ENCODE measurements around the gene SUPT20H.
"Not testable (repeated sequence)": the region's sequence is repeated elsewhere in the genome, so short reads cannot be mapped to it uniquely, and the experiment has no call there.

Gene SUPT20H

GRCh38 chr13:37069597-37070103 lies 10.2 kb upstream of the SUPT20H start:
- DNase-seq (ENCODE audit: low spot score) = no peak

GRCh38 chr13:37068962-37069361 lies 9.5 kb upstream of the SUPT20H start:
- DNase-seq (ENCODE audit: low spot score) = no peak

GRCh38 chr13:37067874-37068273 lies 8.4 kb upstream of the SUPT20H start:
- DNase-seq (ENCODE audit: low spot score) = no peak

GRCh38 chr13:37065890-37066526 lies 6.5 kb upstream of the SUPT20H start:
- no peak for DNase-seq (ENCODE audit: low spot score)

- DNase-seq (ENCODE audit: low spot score) = no peak
These were observed 332 bp upstream of the SUPT20H start for GRCh38 chr13:37059848-37060192.

GRCh38 chr13:37056228-37056627 lies 3.3 kb downstream of the SUPT20H start:
- not testable (repeated sequence) for DNase-seq (ENCODE audit: low spot score)

- DNase-seq (ENCODE audit: low spot score) = not testable (repeated sequence)
These were observed 6.4 kb downstream of the SUPT20H start for GRCh38 chr13:37053111-37053510.

- DNase-seq (ENCODE audit: low spot score) = no peak
These were observed 9.7 kb downstream of the SUPT20H start for GRCh38 chr13:37049810-37050209.

GRCh38 chr13:37047846-37048245 lies 11.6 kb downstream of the SUPT20H start:
- DNase-seq (ENCODE audit: low spot score) = no peak

GRCh38 chr13:37047032-37047431 lies 12.5 kb downstream of the SUPT20H start:
- no peak for DNase-seq (ENCODE audit: low spot score)

GRCh38 chr13:37046062-37046461 lies 13.4 kb downstream of the SUPT20H start:
- DNase-seq (ENCODE audit: low spot score) = no peak

- no peak for DNase-seq (ENCODE audit: low spot score)
These were observed 18.7 kb downstream of the SUPT20H start for GRCh38 chr13:37040789-37041188.

- no peak for DNase-seq (ENCODE audit: low spot score)
These were observed 19.6 kb downstream of the SUPT20H start for GRCh38 chr13:37039896-37040295.

GRCh38 chr13:37037241-37037640 lies 22.2 kb downstream of the SUPT20H start:
- DNase-seq (ENCODE audit: low spot score) = no peak

- no peak for DNase-seq (ENCODE audit: low spot score)
These were observed 29.9 kb downstream of the SUPT20H start for GRCh38 chr13:37029617-37030016.

- no peak for DNase-seq (ENCODE audit: low spot score)
These were observed 31.8 kb downstream of the SUPT20H start for GRCh38 chr13:37027639-37028038.

GRCh38 chr13:37026771-37027170 lies 32.7 kb downstream of the SUPT20H start:
- DNase-seq (ENCODE audit: low spot score) = no peak

- DNase-seq (ENCODE audit: low spot score) = no peak
These were observed 35.6 kb downstream of the SUPT20H start for GRCh38 chr13:37023871-37024270.

- DNase-seq (ENCODE audit: low spot score) = no peak
These were observed 44.9 kb downstream of the SUPT20H start for GRCh38 chr13:37014609-37015008.

- no peak for DNase-seq (ENCODE audit: low spot score)
These were observed 47.7 kb downstream of the SUPT20H start for GRCh38 chr13:37011788-37012187.

- no peak for DNase-seq (ENCODE audit: low spot score)
These were observed 48.5 kb downstream of the SUPT20H start for GRCh38 chr13:37011002-37011401.

GRCh38 chr13:37010424-37010823 lies 49.1 kb downstream of the SUPT20H start:
- DNase-seq (ENCODE audit: low spot score) = no peak

- DNase-seq (ENCODE audit: low spot score) = no peak
These were observed 49.8 kb downstream of the SUPT20H start for GRCh38 chr13:37009692-37010091.

GRCh38 chr13:37001921-37002250 lies 57.6 kb downstream of the SUPT20H start:
- no peak for DNase-seq (ENCODE audit: low spot score)

Data from hepatic stellate cell (primary cell).